Tibial nerve (tissue), 4 donors: ENCODE measurements around the gene NUTF2.

Experiments
- EP300 ChIP-seq, 2 donors: sonication (generic); formaldehyde crosslinking; IDR thresholded peaks; one replicate each; pipeline ENCODE4 v1.6.1; 2017; ENCODE audit warnings: antibody characterized with exemption in 2 of 2, mild to moderate bottlenecking in 1 of 2
- POLR2A ChIP-seq, 2 donors: fragments of 450-650 bp; IDR thresholded peaks; one replicate each; pipeline ENCODE4 v1.6.1; 2017; ENCODE audit warnings: antibody characterized with exemption in 2 of 2, mild to moderate bottlenecking in 2 of 2, moderate library complexity in 2 of 2
- TF ChIP-seq, protein P1 (sequence below), 5 experiments: fragments of 200-600 bp in 3 of 5; fragments of 450-650 bp in 2 of 5; sonication (generic) in 3 of 5; IDR thresholded peaks; one replicate each; pipeline ENCODE4 v1.5.1; 2016 to 2019; ENCODE audit warnings: antibody characterized with exemption in 5 of 5, mild to moderate bottlenecking in 3 of 5, moderate library complexity in 2 of 5

DNA sequence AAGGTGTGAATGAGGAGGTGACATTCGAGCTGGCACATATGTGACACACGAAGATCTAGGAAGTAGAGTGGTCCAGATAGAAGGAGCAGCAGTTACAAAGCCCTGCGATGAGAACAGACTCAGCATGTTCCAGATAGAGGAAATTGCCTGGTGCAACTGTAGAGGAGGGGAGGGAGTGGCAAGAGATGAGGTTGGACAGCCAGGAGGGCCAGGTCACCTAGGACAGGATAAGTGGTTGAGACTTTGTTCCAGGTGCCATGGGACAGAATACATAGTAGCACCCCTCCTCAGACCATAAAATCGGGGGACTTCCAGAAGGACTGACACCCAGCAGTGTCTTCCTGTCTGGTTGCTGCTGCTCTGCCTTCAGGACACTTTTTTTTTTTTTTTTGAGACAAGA, 11.8 kb downstream of the NUTF2 start:
- TF ChIP-seq, protein P1, sequence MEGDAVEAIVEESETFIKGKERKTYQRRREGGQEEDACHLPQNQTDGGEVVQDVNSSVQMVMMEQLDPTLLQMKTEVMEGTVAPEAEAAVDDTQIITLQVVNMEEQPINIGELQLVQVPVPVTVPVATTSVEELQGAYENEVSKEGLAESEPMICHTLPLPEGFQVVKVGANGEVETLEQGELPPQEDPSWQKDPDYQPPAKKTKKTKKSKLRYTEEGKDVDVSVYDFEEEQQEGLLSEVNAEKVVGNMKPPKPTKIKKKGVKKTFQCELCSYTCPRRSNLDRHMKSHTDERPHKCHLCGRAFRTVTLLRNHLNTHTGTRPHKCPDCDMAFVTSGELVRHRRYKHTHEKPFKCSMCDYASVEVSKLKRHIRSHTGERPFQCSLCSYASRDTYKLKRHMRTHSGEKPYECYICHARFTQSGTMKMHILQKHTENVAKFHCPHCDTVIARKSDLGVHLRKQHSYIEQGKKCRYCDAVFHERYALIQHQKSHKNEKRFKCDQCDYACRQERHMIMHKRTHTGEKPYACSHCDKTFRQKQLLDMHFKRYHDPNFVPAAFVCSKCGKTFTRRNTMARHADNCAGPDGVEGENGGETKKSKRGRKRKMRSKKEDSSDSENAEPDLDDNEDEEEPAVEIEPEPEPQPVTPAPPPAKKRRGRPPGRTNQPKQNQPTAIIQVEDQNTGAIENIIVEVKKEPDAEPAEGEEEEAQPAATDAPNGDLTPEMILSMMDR (IDR thresholded peaks at IDR 0.05): no peak
- TF ChIP-seq POLR2A (IDR thresholded peaks at IDR 0.05) (no peak), EP300 (IDR thresholded peaks at IDR 0.05) (no peak)
